K562 (cell line): ENCODE data around the gene KRT5.

Source experiments
- CAMTA2 ChIP-seq: fragments of 250-450 bp; sonication (Bioruptor Pico); conservative IDR thresholded peaks from 2 replicates; pipeline ENCODE4 v1.5.1; 2022
- EZH2 ChIP-seq: IDR thresholded peaks from 2 replicates; pipeline ENCODE4 v1.6.1; 2012; ENCODE audit warnings: low read depth, mild to moderate bottlenecking, inconsistent platforms, low read length, borderline replicate concordance
- FOXA1 ChIP-seq: fragments of 450-650 bp; IDR thresholded peaks from 2 replicates; pipeline ENCODE4 v1.6.1; 2016; ENCODE audit warnings: mild to moderate bottlenecking, borderline replicate concordance
- NR2C2 ChIP-seq, 2 experiments: fragments of 200-800 bp in 1 of 2; sonication (Bioruptor generic) in 1 of 2; sonication (generic) in 1 of 2; formaldehyde crosslinking in 1 of 2; IDR thresholded peaks; 2 replicates each; pipeline versions ENCODE4 v1.6.1 to v1.8.0; 2016 to 2022; ENCODE audit warnings: mild to moderate bottlenecking in 1 of 2, missing compliant biosample characterization in 1 of 2, missing genetic modification characterization in 1 of 2, missing genetic modification reagents in 1 of 2
- SAP30 ChIP-seq: fragments of 200-600 bp; sonication (generic); IDR thresholded peaks from 2 replicates; pipeline ENCODE4 v1.6.1; 2012; ENCODE audit warnings: borderline replicate concordance, low read depth, mild to moderate bottlenecking, moderate library complexity, low read length, control low read depth, inconsistent platforms; ENCODE audit not compliant: insufficient read depth, poor library complexity, severe bottlenecking
- TCF7L2 ChIP-seq: fragments of 150-350 bp; IDR thresholded peaks from 2 replicates; pipeline ENCODE4 v1.6.1; 2016; ENCODE audit warnings: low read depth, mild to moderate bottlenecking, low read length, moderate library complexity
- TEAD4 ChIP-seq, 2 experiments: sonication (generic) in 1 of 2; formaldehyde crosslinking in 1 of 2; IDR thresholded peaks; 2 replicates each; pipeline versions ENCODE4 v1.6.1 to v1.8.0; 2012 to 2022; ENCODE audit warnings: borderline replicate concordance in 1 of 2, inconsistent platforms in 1 of 2, low read length in 1 of 2, mild to moderate bottlenecking in 1 of 2, missing genetic modification reagents in 1 of 2
- ZNF695 ChIP-seq: fragments of 450-650 bp; formaldehyde crosslinking; IDR thresholded peaks from 2 replicates; pipeline ENCODE4 v1.4.0; 2020; ENCODE audit warnings: mild to moderate bottlenecking, moderate library complexity
- TF ChIP-seq, protein P1 (sequence below): fragments of 450-650 bp; conservative IDR thresholded peaks from 2 replicates; pipeline ENCODE4 v1.6.1; 2016; ENCODE audit warnings: missing genetic modification characterization, low read depth, mild to moderate bottlenecking, control low read depth, missing compliant biosample characterization

- no peak for TF ChIP-seq EZH2
- TF ChIP-seq CAMTA2 (CRISPR knock-in tag) = no peak
- TF ChIP-seq TEAD4 (IDR thresholded peaks at IDR 0.05; ENCODE audit: low read length) = no peak
- no peak for TF ChIP-seq TEAD4 (CRISPR knock-in tag; IDR thresholded peaks at IDR 0.05; ENCODE audit: borderline replicate concordance)
- TF ChIP-seq ZNF695 (CRISPR knock-in tag) = no peak
- no peak for TF ChIP-seq SAP30
- TF ChIP-seq TCF7L2 = no peak
- TF ChIP-seq FOXA1 = no peak
- TF ChIP-seq, protein P1, sequence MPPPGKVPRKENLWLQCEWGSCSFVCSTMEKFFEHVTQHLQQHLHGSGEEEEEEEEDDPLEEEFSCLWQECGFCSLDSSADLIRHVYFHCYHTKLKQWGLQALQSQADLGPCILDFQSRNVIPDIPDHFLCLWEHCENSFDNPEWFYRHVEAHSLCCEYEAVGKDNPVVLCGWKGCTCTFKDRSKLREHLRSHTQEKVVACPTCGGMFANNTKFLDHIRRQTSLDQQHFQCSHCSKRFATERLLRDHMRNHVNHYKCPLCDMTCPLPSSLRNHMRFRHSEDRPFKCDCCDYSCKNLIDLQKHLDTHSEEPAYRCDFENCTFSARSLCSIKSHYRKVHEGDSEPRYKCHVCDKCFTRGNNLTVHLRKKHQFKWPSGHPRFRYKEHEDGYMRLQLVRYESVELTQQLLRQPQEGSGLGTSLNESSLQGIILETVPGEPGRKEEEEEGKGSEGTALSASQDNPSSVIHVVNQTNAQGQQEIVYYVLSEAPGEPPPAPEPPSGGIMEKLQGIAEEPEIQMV (tag) = no peak
- no peak for TF ChIP-seq NR2C2 (CRISPR knock-in tag; IDR thresholded peaks at IDR 0.05)
- no peak for TF ChIP-seq NR2C2 (tag; IDR thresholded peaks at IDR 0.05)
Measured at GRCh38 chr12:52568111-52568510, 47.9 kb upstream of the KRT5 start.
